ENCODE measurements around the gene SAMD4A. TPM values are rescaled to one million over a fixed set of nuclear protein-coding genes. Genes with fewer than 3 reads are reported as not detected.

The SAMD4A gene
- total and polyA plus RNA-seq, 8 donors = 2.5 to 67.4 (median 15.9) TPM

DNA sequence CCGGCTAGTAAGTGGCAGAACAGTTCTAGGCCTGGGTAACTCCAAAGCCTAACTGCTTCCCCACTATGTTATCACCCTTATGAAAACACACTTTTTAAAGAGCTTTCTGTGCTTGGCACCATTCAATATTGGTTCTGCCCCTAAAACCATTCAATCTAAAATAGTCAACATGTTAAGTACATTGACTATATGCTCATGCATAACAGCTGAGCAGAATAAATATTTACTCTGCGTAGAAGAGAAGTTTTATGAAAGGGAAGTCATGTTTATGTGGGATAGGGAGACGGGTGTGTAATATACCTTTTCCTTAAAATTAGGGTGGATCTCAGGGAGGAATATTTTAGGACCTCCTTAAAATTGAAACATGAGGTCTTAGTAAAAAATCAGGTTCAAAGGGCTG, 80.5 kb downstream of the SAMD4A start:
- WGBS, 5 donors = 26 to 69% (median 54%) methylated on average over 3 of the region's 3 CpGs
- no peaks in the 10 kb centered on the region for H3K27me3 ChIP-seq
- no peak for TF ChIP-seq POLR2AphosphoS5 (IDR thresholded peaks at IDR 0.05)
- TF ChIP-seq EP300 (IDR thresholded peaks at IDR 0.05) = no peak
- no peak for TF ChIP-seq POLR2A (IDR thresholded peaks at IDR 0.05)
- TF ChIP-seq, protein P1, sequence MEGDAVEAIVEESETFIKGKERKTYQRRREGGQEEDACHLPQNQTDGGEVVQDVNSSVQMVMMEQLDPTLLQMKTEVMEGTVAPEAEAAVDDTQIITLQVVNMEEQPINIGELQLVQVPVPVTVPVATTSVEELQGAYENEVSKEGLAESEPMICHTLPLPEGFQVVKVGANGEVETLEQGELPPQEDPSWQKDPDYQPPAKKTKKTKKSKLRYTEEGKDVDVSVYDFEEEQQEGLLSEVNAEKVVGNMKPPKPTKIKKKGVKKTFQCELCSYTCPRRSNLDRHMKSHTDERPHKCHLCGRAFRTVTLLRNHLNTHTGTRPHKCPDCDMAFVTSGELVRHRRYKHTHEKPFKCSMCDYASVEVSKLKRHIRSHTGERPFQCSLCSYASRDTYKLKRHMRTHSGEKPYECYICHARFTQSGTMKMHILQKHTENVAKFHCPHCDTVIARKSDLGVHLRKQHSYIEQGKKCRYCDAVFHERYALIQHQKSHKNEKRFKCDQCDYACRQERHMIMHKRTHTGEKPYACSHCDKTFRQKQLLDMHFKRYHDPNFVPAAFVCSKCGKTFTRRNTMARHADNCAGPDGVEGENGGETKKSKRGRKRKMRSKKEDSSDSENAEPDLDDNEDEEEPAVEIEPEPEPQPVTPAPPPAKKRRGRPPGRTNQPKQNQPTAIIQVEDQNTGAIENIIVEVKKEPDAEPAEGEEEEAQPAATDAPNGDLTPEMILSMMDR (IDR thresholded peaks at IDR 0.05) = no peak
- intact Hi-C loops (cut with DNase I; ENCODE audit: low total_unique reads) = no loop called here
- H3K36me3 ChIP-seq = no peaks in the 10 kb centered on the region
- no peak for DNase-seq
- H3K4me3 ChIP-seq = no peak overlapping the region
- peak overlapping the region in 1 of 5 donors; percentile 89 for H3K27ac ChIP-seq
- no peaks in the 10 kb centered on the region for H3K9me3 ChIP-seq
- H3K4me1 ChIP-seq = peaks cover 0 to 70% (median 45%) of the 10 kb centered on the region in 4 donors

DNA sequence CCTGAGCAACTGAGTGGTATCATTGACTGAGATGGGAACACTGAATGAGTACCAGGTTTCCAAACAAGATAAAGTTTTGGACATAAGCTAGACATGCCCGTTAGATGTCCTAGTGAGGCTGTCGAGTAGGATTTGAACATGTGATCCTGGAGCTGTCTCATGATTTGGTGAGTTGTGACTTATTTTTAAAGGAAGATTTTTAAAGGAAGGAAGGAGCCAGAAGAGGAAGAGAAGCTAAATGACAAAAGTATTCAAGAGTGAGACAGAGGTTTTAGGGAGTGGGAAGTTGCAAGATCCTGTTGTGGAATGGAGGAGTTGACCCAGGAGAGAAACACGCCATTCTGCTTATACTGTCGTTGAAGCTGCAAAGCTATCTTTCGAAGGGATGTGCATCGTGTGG, 82.1 kb downstream of the SAMD4A start:
- TF ChIP-seq EP300 (IDR thresholded peaks at IDR 0.05) (no peak), POLR2AphosphoS5 (IDR thresholded peaks at IDR 0.05) (no peak), POLR2A (IDR thresholded peaks at IDR 0.05) (no peak)
- TF ChIP-seq, protein P1 (IDR thresholded peaks at IDR 0.05) = no peak
- Histone ChIP-seq H3K4me1 (peaks cover 0 to 70% (median 52%) of the 10 kb centered on the region in 4 donors), H3K9me3 (no peaks in the 10 kb centered on the region), H3K27me3 (no peaks in the 10 kb centered on the region), H3K4me3 (no peak overlapping the region), H3K27ac (peak overlapping the region in 1 of 5 donors; percentile 89), H3K36me3 (no peaks in the 10 kb centered on the region)
- no peak for DNase-seq
- 89 to 93% (median 92%) methylated on average over 6 of the region's 6 CpGs for WGBS, 5 donors
- intact Hi-C loops (cut with DNase I; ENCODE audit: low total_unique reads) = no loop called here

DNA sequence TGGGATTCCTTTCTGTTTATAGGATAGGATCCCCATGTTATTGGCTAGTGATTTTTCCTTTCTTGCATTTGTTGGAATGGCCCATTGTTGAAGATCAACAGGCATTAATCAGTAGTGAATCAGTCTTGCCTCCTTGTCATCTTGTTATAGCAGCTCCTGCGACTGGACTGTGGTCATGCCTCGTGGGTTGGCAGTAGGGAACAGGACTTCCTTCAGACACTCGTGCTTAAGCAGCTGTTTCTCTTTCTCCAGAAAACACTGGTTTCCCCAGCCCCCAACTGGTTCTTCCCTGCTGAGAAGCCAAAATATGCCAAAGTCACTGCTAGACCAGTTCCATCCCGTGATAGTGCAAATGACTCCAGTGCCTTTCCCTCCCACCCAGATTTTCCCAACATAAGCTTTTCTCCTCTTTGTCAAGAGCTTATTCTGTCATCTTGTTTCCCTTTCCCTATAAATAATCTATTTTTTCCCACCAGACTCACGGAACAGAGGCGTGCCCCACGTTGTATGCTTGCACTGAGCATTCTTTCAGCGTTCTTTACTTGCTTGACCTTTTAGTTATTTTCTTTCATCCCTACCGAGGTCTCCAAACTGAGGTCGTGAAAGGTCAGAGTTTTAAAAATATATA, 83.5 kb downstream of the SAMD4A start:
- no peaks in the 10 kb centered on the region for H3K9me3 ChIP-seq
- no peaks in the 10 kb centered on the region for H3K27me3 ChIP-seq
- intact Hi-C loops (cut with DNase I; ENCODE audit: low total_unique reads) = no loop called here
- peak in 1 of 2 donors; percentile 67 for DNase-seq
- peak overlapping the region; percentile 26 to 89 (median 85) for H3K27ac ChIP-seq
- no peaks in the 10 kb centered on the region for H3K36me3 ChIP-seq
- peak overlapping the region in 1 of 4 donors; percentile 22 for H3K4me3 ChIP-seq
- 18 to 30% (median 22%) methylated on average over 10 of the region's 10 CpGs for WGBS, 5 donors
- TF ChIP-seq EP300 (IDR thresholded peaks at IDR 0.05) = no peak
- peak in 2 of 3 donors; percentile 39 to 48 for TF ChIP-seq POLR2AphosphoS5 (IDR thresholded peaks at IDR 0.05)
- peaks cover 0 to 78% (median 57%) of the 10 kb centered on the region in 4 donors for H3K4me1 ChIP-seq

- WGBS, 5 donors = 68 to 81% (median 77%) methylated on average over 5 of the region's 5 CpGs
- peak overlapping the region in 4 of 5 donors; percentile 82 to 89 (median 86) for H3K27ac ChIP-seq
- no peaks in the 10 kb centered on the region for H3K9me3 ChIP-seq
- peak overlapping the region in 1 of 4 donors; percentile 22 for H3K4me3 ChIP-seq
- intact Hi-C loops (cut with DNase I; ENCODE audit: low total_unique reads) = no loop called here
- TF ChIP-seq POLR2AphosphoS5 (IDR thresholded peaks at IDR 0.05) (no peak), EP300 (IDR thresholded peaks at IDR 0.05) (no peak), POLR2A (IDR thresholded peaks at IDR 0.05) (no peak)
- DNase-seq = no peak
- peaks cover 0 to 78% (median 56%) of the 10 kb centered on the region in 4 donors for H3K4me1 ChIP-seq
- H3K27me3 ChIP-seq = no peaks in the 10 kb centered on the region
- H3K36me3 ChIP-seq = no peaks in the 10 kb centered on the region
These were observed 84.0 kb downstream of the SAMD4A start for GRCh38 chr14:54650959-54651351.

DNA sequence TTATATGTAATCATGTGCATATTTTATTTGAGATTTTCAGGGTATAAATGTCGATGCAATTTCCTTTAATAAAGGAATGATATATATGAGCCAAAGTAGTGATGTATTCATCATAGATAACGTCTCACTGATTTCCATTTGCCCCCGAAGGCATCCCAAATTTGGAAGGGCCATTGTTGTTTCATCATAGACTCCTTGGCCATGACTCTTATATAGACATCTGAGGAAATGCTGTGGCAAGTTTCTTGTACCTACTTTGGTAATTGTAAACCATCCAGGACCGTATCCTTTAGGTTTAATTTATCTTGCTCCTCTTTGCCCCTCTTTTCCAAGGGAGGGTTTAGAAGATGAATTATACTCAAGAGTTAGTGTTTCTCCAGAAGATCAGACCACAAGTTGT, 84.7 kb downstream of the SAMD4A start:
- no peaks in the 10 kb centered on the region for H3K36me3 ChIP-seq
- H3K9me3 ChIP-seq = no peaks in the 10 kb centered on the region
- intact Hi-C loops (cut with DNase I; ENCODE audit: low total_unique reads) = no loop called here
- no peak for TF ChIP-seq POLR2A (IDR thresholded peaks at IDR 0.05)
- TF ChIP-seq POLR2AphosphoS5 (IDR thresholded peaks at IDR 0.05) = no peak
- TF ChIP-seq EP300 (IDR thresholded peaks at IDR 0.05) = no peak
- TF ChIP-seq, protein P1 (IDR thresholded peaks at IDR 0.05) = no peak
- no peaks in the 10 kb centered on the region for H3K27me3 ChIP-seq
- peaks cover 0 to 71% (median 52%) of the 10 kb centered on the region in 4 donors for H3K4me1 ChIP-seq
- no peak for DNase-seq
- H3K4me3 ChIP-seq = no peak overlapping the region
- H3K27ac ChIP-seq = peak overlapping the region in 4 of 5 donors; percentile 82 to 89 (median 86)
- WGBS, 5 donors = 66 to 83% (median 78%) methylated on average over 4 of the region's 4 CpGs

All from stomach (tissue), 9 donors.